Astrocyte (in vitro differentiated cells and primary cell): ENCODE data around the gene EMP1.

ENCODE experiments used
- EZH2 ChIP-seq: IDR thresholded peaks from 2 replicates; pipeline ENCODE4 v1.6.1; 2012; ENCODE audit warnings: mild to moderate bottlenecking, low read length, inconsistent platforms; ENCODE audit not compliant: insufficient read depth
- TF ChIP-seq, protein P1 (sequence below): IDR thresholded peaks from 2 replicates; pipeline ENCODE4 v1.5.1; 2011; ENCODE audit warnings: low read depth, mild to moderate bottlenecking, inconsistent platforms, low read length, moderate library complexity; ENCODE audit not compliant: insufficient read depth

DNA sequence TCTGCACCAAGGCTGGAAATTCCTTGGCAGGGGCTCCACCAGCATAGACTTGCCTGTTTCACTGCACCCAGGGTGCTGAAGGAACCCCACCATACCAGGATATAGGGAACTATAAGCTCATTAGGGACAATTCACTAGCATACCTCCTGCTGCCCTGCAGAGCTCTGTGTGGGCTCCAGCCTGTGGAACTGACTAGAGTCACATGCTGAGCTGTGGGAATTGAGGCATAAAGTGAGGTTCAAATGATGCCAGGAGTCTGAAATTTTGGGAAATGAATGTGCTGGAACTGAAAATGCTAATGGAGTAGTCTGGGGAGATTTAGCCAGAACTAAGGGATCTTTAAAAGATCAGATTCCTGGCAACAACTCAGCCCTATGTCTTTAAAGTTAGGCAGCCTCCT, 7.3 kb upstream of the EMP1 start:
- TF ChIP-seq, protein P1, sequence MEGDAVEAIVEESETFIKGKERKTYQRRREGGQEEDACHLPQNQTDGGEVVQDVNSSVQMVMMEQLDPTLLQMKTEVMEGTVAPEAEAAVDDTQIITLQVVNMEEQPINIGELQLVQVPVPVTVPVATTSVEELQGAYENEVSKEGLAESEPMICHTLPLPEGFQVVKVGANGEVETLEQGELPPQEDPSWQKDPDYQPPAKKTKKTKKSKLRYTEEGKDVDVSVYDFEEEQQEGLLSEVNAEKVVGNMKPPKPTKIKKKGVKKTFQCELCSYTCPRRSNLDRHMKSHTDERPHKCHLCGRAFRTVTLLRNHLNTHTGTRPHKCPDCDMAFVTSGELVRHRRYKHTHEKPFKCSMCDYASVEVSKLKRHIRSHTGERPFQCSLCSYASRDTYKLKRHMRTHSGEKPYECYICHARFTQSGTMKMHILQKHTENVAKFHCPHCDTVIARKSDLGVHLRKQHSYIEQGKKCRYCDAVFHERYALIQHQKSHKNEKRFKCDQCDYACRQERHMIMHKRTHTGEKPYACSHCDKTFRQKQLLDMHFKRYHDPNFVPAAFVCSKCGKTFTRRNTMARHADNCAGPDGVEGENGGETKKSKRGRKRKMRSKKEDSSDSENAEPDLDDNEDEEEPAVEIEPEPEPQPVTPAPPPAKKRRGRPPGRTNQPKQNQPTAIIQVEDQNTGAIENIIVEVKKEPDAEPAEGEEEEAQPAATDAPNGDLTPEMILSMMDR: no peak
- TF ChIP-seq EZH2: no peak
